A549 (cell line): ENCODE data around the gene SORT1. TPM values are rescaled to one million over a fixed set of nuclear protein-coding genes. Genes with fewer than 3 reads are reported as not detected.
A peak's percentile ranks its signal among the peaks of the same experiment; 100 is the strongest.

Experiments used
- ATAC-seq, 2 experiments: fragments of 200-7000 bp in 1 of 2; fragments of >200 bp in 1 of 2; cut with Nextera tagmentation in 1 of 2; cut with Tn5 transposase in 1 of 2; 3 replicates each; pipeline versions ENCODE4 v1.8.0 to v1.9.1; 2018 to 2020; ENCODE audit warnings: mild to moderate bottlenecking in 1 of 2, moderate library complexity in 1 of 2
- CTCF ChIA-PET: fragments of 300-600 bp; sonication (Branson Sonifier 250); formaldehyde crosslinking; extraction: SDS; loops from one replicate; lab custom pipeline; 2021; ENCODE audit warnings: antibody characterized with exemption, inconsistent platforms; lab: Yijun Ruan, JAX
- POLR2A ChIA-PET: fragments of 350-600 bp; formaldehyde crosslinking; extraction: SDS; loops from one replicate; lab custom pipeline; 2021; ENCODE audit warnings: antibody characterized with exemption, inconsistent platforms; lab: Yijun Ruan, JAX
- DNase-seq, 2 experiments: peaks; one replicate each; pipeline versions ENCODE4 v3.0.0 to v3.0.0-alpha.2; 2011 to 2016; ENCODE audit warnings: low read depth in 1 of 2, low spot score in 1 of 2
- FAIRE-seq: peaks from 2 replicates; lab custom pipeline; 2011; peaks lifted over from hg19 to GRCh38; lab: Jason Lieb, UNC
- H3K27ac ChIP-seq, 2 experiments: fragments of >200 bp; sonication (Bioruptor Twin); formaldehyde crosslinking; 3 replicates each; pipeline ENCODE4 v1.5.1; 2016 to 2017
- H3K4me1 ChIP-seq: fragments of >200 bp; sonication (Bioruptor Twin); formaldehyde crosslinking; 3 replicates; pipeline ENCODE4 v1.6.1; 2016
- H3K4me2 ChIP-seq: fragments of >200 bp; sonication (Bioruptor Twin); formaldehyde crosslinking; 3 replicates; pipeline ENCODE4 v1.6.1; 2016
- H3K4me3 ChIP-seq: fragments of >200 bp; sonication (Bioruptor Twin); formaldehyde crosslinking; 3 replicates; pipeline ENCODE4 v1.5.1; 2016
- H3K9me3 ChIP-seq: fragments of >200 bp; sonication (Bioruptor Twin); formaldehyde crosslinking; 3 replicates; pipeline ENCODE4 v1.6.1; 2016
- BHLHE40 ChIP-seq: IDR thresholded peaks from 2 replicates; pipeline ENCODE4 v1.6.1; 2012; ENCODE audit warnings: low read depth, low read length, inconsistent platforms
- CBX2 ChIP-seq: fragments of 200-600 bp; sonication (generic); IDR thresholded peaks from 2 replicates; pipeline ENCODE4 v1.6.1; 2016; ENCODE audit warnings: low read depth, mild to moderate bottlenecking, borderline replicate concordance
- CBX8 ChIP-seq: fragments of 200-600 bp; sonication (generic); IDR thresholded peaks from 2 replicates; pipeline ENCODE4 v1.6.1; 2016
- CEBPB ChIP-seq, 2 experiments: fragments of >200 bp in 1 of 2; sonication (Bioruptor Twin) in 1 of 2; formaldehyde crosslinking in 1 of 2; IDR thresholded peaks; 2 replicates each; pipeline ENCODE4 v1.6.1; 2012 to 2016
- E2F6 ChIP-seq: IDR thresholded peaks from 2 replicates; pipeline ENCODE4 v1.6.1; 2012; ENCODE audit warnings: low read depth, borderline replicate concordance
- EHF ChIP-seq: fragments of 250-450 bp; sonication (Bioruptor Pico); IDR thresholded peaks from 2 replicates; pipeline ENCODE4 v1.5.0; 2020; ENCODE audit warnings: mild to moderate bottlenecking
- ELK1 ChIP-seq: fragments of 150-350 bp; IDR thresholded peaks from 2 replicates; pipeline ENCODE4 v1.6.1; 2014; ENCODE audit warnings: low read depth, mild to moderate bottlenecking, low read length
- EP300 ChIP-seq, 2 experiments: fragments of >200 bp; sonication (Bioruptor Twin); formaldehyde crosslinking; IDR thresholded peaks; 2 replicates in 1 of 2; 3 replicates in 1 of 2; pipeline ENCODE4 v1.6.1; 2016 to 2017
- ESRRA ChIP-seq: fragments of 150-350 bp; IDR thresholded peaks from 2 replicates; pipeline ENCODE4 v1.6.1; 2014; ENCODE audit warnings: mild to moderate bottlenecking, low read length, borderline replicate concordance
- FOSB ChIP-seq: fragments of 250-450 bp; sonication (Bioruptor Pico); IDR thresholded peaks from 2 replicates; pipeline ENCODE4 v1.5.0; 2020; ENCODE audit warnings: mild to moderate bottlenecking, moderate library complexity
- FOSL2 ChIP-seq, 2 experiments: fragments of 450-650 bp in 1 of 2; fragments of >200 bp in 1 of 2; sonication (Bioruptor Twin) in 1 of 2; formaldehyde crosslinking; IDR thresholded peaks; 2 replicates each; pipeline versions ENCODE4 v1.5.0 to v1.6.1; 2016 to 2020; ENCODE audit warnings: mild to moderate bottlenecking in 1 of 2, moderate library complexity in 1 of 2
- GATA3 ChIP-seq: IDR thresholded peaks from 2 replicates; pipeline ENCODE4 v1.6.1; 2012; ENCODE audit warnings: borderline replicate concordance
- HMGXB4 ChIP-seq: fragments of 250-450 bp; sonication (Bioruptor Pico); IDR thresholded peaks from 2 replicates; pipeline ENCODE4 v1.5.0; 2021; ENCODE audit warnings: mild to moderate bottlenecking, moderate library complexity, borderline replicate concordance
- HOXA7 ChIP-seq: fragments of 250-450 bp; sonication (Bioruptor Pico); IDR thresholded peaks from 2 replicates; pipeline ENCODE4 v1.5.0; 2020; ENCODE audit warnings: mild to moderate bottlenecking, moderate library complexity
- JUN ChIP-seq, 2 experiments: fragments of >200 bp; sonication (Bioruptor Twin); formaldehyde crosslinking; IDR thresholded peaks; 2 replicates in 1 of 2; 3 replicates in 1 of 2; pipeline ENCODE4 v1.6.1; 2016 to 2017
- MAFK ChIP-seq: fragments of 450-650 bp; IDR thresholded peaks from 2 replicates; pipeline ENCODE4 v1.6.1; 2014; ENCODE audit not compliant: partially characterized antibody
- MAX ChIP-seq: IDR thresholded peaks from 2 replicates; pipeline ENCODE4 v1.6.1; 2012
- MAZ ChIP-seq: fragments of 150-350 bp; IDR thresholded peaks from 2 replicates; pipeline ENCODE4 v1.6.1; 2014; ENCODE audit warnings: antibody characterized with exemption, low read depth, low read length, borderline replicate concordance
- NR3C1 ChIP-seq: fragments of >200 bp; sonication (Bioruptor Twin); formaldehyde crosslinking; IDR thresholded peaks from 3 replicates; pipeline ENCODE4 v1.6.1; 2017
- PBX3 ChIP-seq: IDR thresholded peaks from 2 replicates; pipeline ENCODE4 v1.6.1; 2012
- PHF8 ChIP-seq: fragments of 200-600 bp; sonication (generic); IDR thresholded peaks from 2 replicates; pipeline ENCODE4 v1.6.1; 2016; ENCODE audit warnings: low read depth, mild to moderate bottlenecking, antibody characterized with exemption, moderate library complexity, borderline replicate concordance
- RFX5 ChIP-seq: fragments of 450-650 bp; IDR thresholded peaks from 2 replicates; pipeline ENCODE4 v1.7.1; 2014; ENCODE audit warnings: antibody characterized with exemption, mild to moderate bottlenecking, moderate library complexity
- RNF2 ChIP-seq: fragments of 200-600 bp; sonication (generic); IDR thresholded peaks from 2 replicates; pipeline ENCODE4 v1.6.1; 2016; ENCODE audit warnings: low read depth, mild to moderate bottlenecking, antibody characterized with exemption, moderate library complexity, borderline replicate concordance
- SMC3 ChIP-seq: fragments of >200 bp; sonication (Bioruptor Twin); formaldehyde crosslinking; IDR thresholded peaks from 3 replicates; pipeline ENCODE4 v1.6.1; 2018; ENCODE audit warnings: inconsistent platforms
- TFCP2L1 ChIP-seq: fragments of 250-450 bp; sonication (Bioruptor Pico); IDR thresholded peaks from 2 replicates; pipeline ENCODE4 v1.5.0; 2021; ENCODE audit warnings: mild to moderate bottlenecking
- TP53 ChIP-seq: fragments of 250-450 bp; sonication (Bioruptor Pico); IDR thresholded peaks from 2 replicates; pipeline ENCODE4 v1.5.0; 2021; ENCODE audit warnings: mild to moderate bottlenecking, moderate library complexity
- USF2 ChIP-seq: fragments of 450-650 bp; IDR thresholded peaks from 2 replicates; pipeline ENCODE4 v1.6.1; 2014; ENCODE audit warnings: antibody characterized with exemption
- ZNF302 ChIP-seq: fragments of 250-450 bp; sonication (Bioruptor Pico); IDR thresholded peaks from 2 replicates; pipeline ENCODE4 v1.9.0; 2021; ENCODE audit warnings: inconsistent platforms, mild to moderate bottlenecking, moderate library complexity
- WGBS: methylation state at CpG from one replicate; pipeline ENCODE4 v1.1.6; 2017; ENCODE audit errors: missing lambda C conversion rate; 5-methylcytosine and 5-hydroxymethylcytosine counted together
- polyA plus RNA-seq, 4 experiments: library from polyadenylated mRNA; depleted of rRNA in 3 of 4; stranded (reverse); fragments of >200 nt; fragmentation: RNase III in 1 of 4; extraction: RNeasy Plus Mini Kit Qiagen cat#74134 plus additional on column Dnase treatment in 1 of 4; gene quantifications; 2 replicates in 3 of 4; 3 replicates in 1 of 4; pipeline ENCODE4 v1.2.3, GENCODE V29; 2011 to 2017

The SORT1 gene
- polyA plus RNA-seq, 2 of the 4 experiments (the other 2 are of a cell fraction), result 6.0 to 14.7 TPM

- Histone ChIP-seq H3K9me3 (no peaks in the 10 kb centered on the region), H3K4me3 (no peak overlapping the region), H3K4me2 (peak overlapping the region; percentile 83), H3K27ac (peak overlapping the region; percentile 95 to 99), H3K4me1 (peaks cover 53% of the 10 kb centered on the region)
- TF ChIP-seq RNF2 (no peak), NR3C1 (no peak), MAX (no peak), HMGXB4 (no peak), BHLHE40 (no peak), MAFK (no peak), JUN (IDR thresholded peaks at IDR 0.05) (no peak), FOSB (CRISPR knock-in tag) (no peak), USF2 (no peak), MAZ (no peak), ZNF302 (CRISPR knock-in tag) (no peak), CBX8 (no peak), ESRRA (no peak), CEBPB (IDR thresholded peaks at IDR 0.05) (no peak), FOSL2 (IDR thresholded peaks at IDR 0.05) (no peak), FOSL2 (CRISPR knock-in tag; IDR thresholded peaks at IDR 0.05) (no peak), RFX5 (no peak), EP300 (IDR thresholded peaks at IDR 0.05) (no peak)
- no peak for ATAC-seq
- no peak for DNase-seq
- ChIA-PET POLR2A (interaction anchor here (0.9 kb wide), 1 partner anchor 9 kb away, joined by 3 read pairs; the partner anchor contains the start of gene PSRC1), CTCF (interaction anchor here (1.2 to 1.7 kb wide), 2 partner anchors 9 to 125 kb away, joined by 5 to 9 read pairs; partner anchors contain the start of gene SORT1)
- FAIRE-seq, result no peak
- WGBS, result 95% methylated on average over 15 of the region's 30 CpGs
Measured at GRCh38 chr1:109273570-109274288, 124.0 kb downstream of the SORT1 start.

GRCh38 chr1:109272831-109273547, 124.7 kb downstream of the SORT1 start:
- Histone ChIP-seq H3K4me2 (peak overlapping the region; percentile 83), H3K9me3 (no peaks in the 10 kb centered on the region), H3K27ac (peak overlapping the region; percentile 95 to 99)
- ChIA-PET CTCF (interaction anchor here (0.6 to 1.7 kb wide), 3 partner anchors 8 to 240 kb away, joined by 3 to 9 read pairs (median 5); partner anchors contain the start of gene SORT1), POLR2A (no interaction called here)
- peak in 1 of 2 experiments; percentile 21; a peak in 3 of 6 replicates for ATAC-seq
- TF ChIP-seq EHF, result no peak
- TF ChIP-seq CBX2, result no peak
- no peak for TF ChIP-seq PBX3
- no peak for TF ChIP-seq GATA3
- TF ChIP-seq TP53 (CRISPR knock-in tag), result no peak
- TF ChIP-seq PHF8, result no peak
- TF ChIP-seq HOXA7 (CRISPR knock-in tag), result no peak
- TF ChIP-seq ELK1, result no peak
- TF ChIP-seq SMC3, result no peak
- no peak for TF ChIP-seq E2F6
- no peak for TF ChIP-seq TFCP2L1 (CRISPR knock-in tag)
- TF ChIP-seq, all 56 proteins: peak for 0
- H3K4me3 ChIP-seq, result no peak overlapping the region
- FAIRE-seq, result no peak
- DNase-seq, result peak in 1 of 2 experiments; percentile 43
- H3K4me1 ChIP-seq, result peaks cover 53% of the 10 kb centered on the region
- WGBS, result 88% methylated on average over 4 of the region's 16 CpGs
